OCI-LY7 (cell line): Measurements from ENCODE around the gene PGGHG. TPM values are rescaled to one million over a fixed set of nuclear protein-coding genes. Genes with fewer than 3 reads are reported as not detected.
"Not testable (repeated sequence)": the region's sequence is repeated elsewhere in the genome, so short reads cannot be mapped to it uniquely, and the experiment has no call there.

Source experiments
- BruUV-seq: library from RNA; stranded (reverse); fragments of 400-500 nt; replicated peaks from 2 replicates; lab custom pipeline; 2021; lab: Mats Ljungman, UMichigan
- CTCF ChIA-PET: fragments of 300-600 bp; sonication (Branson Sonifier 250); formaldehyde crosslinking; loops from one replicate; lab custom pipeline; 2022; ENCODE audit warnings: antibody characterized with exemption; ENCODE audit not compliant: unreplicated experiment; lab: Charles Lee
- POLR2A ChIA-PET: fragments of 300-600 bp; sonication (Branson Sonifier 250); formaldehyde crosslinking; loops from one replicate; lab custom pipeline; 2022; ENCODE audit warnings: antibody characterized with exemption; lab: Charles Lee
- DNase-seq: peaks from one replicate; pipeline ENCODE4 v3.0.0-alpha.2; 2015; ENCODE audit warnings: low spot score
- H2AFZ ChIP-seq: fragments of 200-600 bp; sonication (generic), shearing (Covaris generic); 2 replicates; pipeline ENCODE4 v1.6.1; 2014; ENCODE audit warnings: mild to moderate bottlenecking, antibody characterized with exemption, low read length, moderate library complexity
- H3K27ac ChIP-seq: fragments of 200-600 bp; sonication (generic); 2 replicates; pipeline ENCODE4 v1.5.1; 2014; ENCODE audit warnings: mixed run types, low read depth, mild to moderate bottlenecking, moderate library complexity, low read length, inconsistent platforms; ENCODE audit not compliant: poor library complexity, severe bottlenecking
- H3K36me3 ChIP-seq: fragments of 200-600 bp; sonication (generic); 2 replicates; pipeline ENCODE4 v1.6.1; 2014; ENCODE audit warnings: mild to moderate bottlenecking, antibody characterized with exemption, low read length, moderate library complexity, mixed read lengths; ENCODE audit not compliant: insufficient read depth
- H3K4me1 ChIP-seq: fragments of 200-600 bp; sonication (generic); 2 replicates; pipeline ENCODE4 v1.5.1; 2014; ENCODE audit warnings: mild to moderate bottlenecking, low read length; ENCODE audit not compliant: insufficient read depth, poor library complexity, severe bottlenecking
- H3K4me2 ChIP-seq: fragments of 200-600 bp; sonication (generic); 2 replicates; pipeline ENCODE4 v1.6.1; 2014; ENCODE audit warnings: mild to moderate bottlenecking, low read length
- H3K4me3 ChIP-seq: fragments of 200-600 bp; sonication (generic); 2 replicates; pipeline ENCODE4 v1.5.1; 2014; ENCODE audit warnings: mild to moderate bottlenecking, low read depth, low read length; ENCODE audit not compliant: poor library complexity, severe bottlenecking
- H3K79me2 ChIP-seq: fragments of 200-600 bp; sonication (generic); 2 replicates; pipeline ENCODE4 v1.6.1; 2016; ENCODE audit warnings: low read depth, mild to moderate bottlenecking, low read length, moderate library complexity, mixed read lengths; ENCODE audit not compliant: insufficient read depth
- H3K9me2 ChIP-seq: fragments of 200-600 bp; sonication (generic); 2 replicates; pipeline ENCODE4 v1.6.1; 2016; ENCODE audit warnings: mild to moderate bottlenecking, low read length, mixed read lengths; ENCODE audit not compliant: insufficient read depth
- H3K9me3 ChIP-seq: fragments of 200-600 bp; sonication (generic); 2 replicates; pipeline ENCODE4 v1.6.1; 2014; ENCODE audit warnings: mild to moderate bottlenecking, mixed run types, low read length, mixed read lengths
- H4K20me1 ChIP-seq: fragments of 200-600 bp; sonication (generic); 2 replicates; pipeline ENCODE4 v1.6.1; 2014; ENCODE audit warnings: mild to moderate bottlenecking, antibody characterized with exemption, low read length, moderate library complexity, mixed read lengths; ENCODE audit not compliant: insufficient read depth
- CTCF ChIP-seq: fragments of 200-600 bp; sonication (generic); conservative IDR thresholded peaks from 2 replicates; pipeline ENCODE4 v1.5.1; 2014; ENCODE audit warnings: mild to moderate bottlenecking, antibody characterized with exemption, low read length, moderate library complexity, mixed read lengths
- EZH2phosphoT487 ChIP-seq: fragments of 200-600 bp; sonication (generic); IDR thresholded peaks from 2 replicates; pipeline ENCODE4 v1.6.1; 2018; ENCODE audit warnings: low read depth, borderline replicate concordance, mild to moderate bottlenecking, mixed run types, antibody characterized with exemption, low read length, moderate library complexity, mixed read lengths
- intact Hi-C: fragments of 100-400 bp; cut with micrococcal nuclease; formaldehyde crosslinking; loops from one replicate; pipeline ENCODE4 v1.10.0; 2022; ENCODE audit not compliant: unreplicated experiment
- total RNA-seq, 2 experiments: library from RNA; depleted of rRNA in 1 of 2; stranded (reverse); fragments of >200 nt in 1 of 2; shearing (Covaris generic) in 1 of 2; gene quantifications; 2 replicates each; pipeline ENCODE4 v1.2.3, GENCODE V29; 2014 to 2022

The PGGHG gene
- total RNA-seq, 2 experiments from 2014 or later: 0.93 to 6.3 TPM

GRCh38 chr11:309979-310572 is 21.1 kb downstream of the PGGHG start:
- H3K4me3 ChIP-seq, DNase-seq, H3K79me2 ChIP-seq, H3K9me2 ChIP-seq, H4K20me1 ChIP-seq, H3K9me3 ChIP-seq, H3K36me3 ChIP-seq, CTCF ChIA-PET, BruUV-seq, H3K4me2 ChIP-seq, H2AFZ ChIP-seq, POLR2A ChIA-PET, H3K27ac ChIP-seq: not testable (repeated sequence)
- H3K4me1 ChIP-seq: peaks cover 49% of the 10 kb centered on the region
- intact Hi-C loops: loop anchor here (10.0 kb wide), 1 partner anchor 55 kb away; no protein-coding TSS in a partner anchor

- H3K9me3 ChIP-seq, H3K9me2 ChIP-seq, H4K20me1 ChIP-seq, H3K27ac ChIP-seq, DNase-seq, intact Hi-C loops, H3K79me2 ChIP-seq, H3K36me3 ChIP-seq, H2AFZ ChIP-seq, BruUV-seq: not testable (repeated sequence)
- CTCF ChIA-PET: interaction anchor here (1.5 kb wide), 1 partner anchor 29 kb away, joined by 5 read pairs; no protein-coding TSS in a partner anchor
- Histone ChIP-seq H3K4me1 (peaks cover 51% of the 10 kb centered on the region), H3K4me2 (peak overlapping the region; percentile 68), H3K4me3 (peak overlapping the region; percentile 67)
- POLR2A ChIA-PET: interaction anchor here (2.3 kb wide), 1 partner anchor 19 kb away, joined by 17 read pairs; no protein-coding TSS in a partner anchor
Observed at GRCh38 chr11:311013-311748, 22.3 kb downstream of the PGGHG start.

GRCh38 chr11:312092-312816 is 23.3 kb downstream of the PGGHG start:
- H3K4me1 ChIP-seq: peaks cover 51% of the 10 kb centered on the region
- CTCF ChIA-PET: interaction anchor here (0.7 to 1.5 kb wide), 2 partner anchors 18 to 28 kb away, joined by 4 to 5 read pairs; no protein-coding TSS in a partner anchor
- peak overlapping the region; percentile 76 for H3K27ac ChIP-seq
- no peaks in the 10 kb centered on the region for H4K20me1 ChIP-seq
- DNase-seq: no peak
- H3K36me3 ChIP-seq: no peaks in the 10 kb centered on the region
- POLR2A ChIA-PET: interaction anchor here (0.7 to 2.3 kb wide), 9 partner anchors 12 to 46 kb away, joined by 3 to 17 read pairs (median 5); no protein-coding TSS in a partner anchor
- TF ChIP-seq CTCF (no peak), EZH2phosphoT487 (no peak)
- H2AFZ ChIP-seq: peak overlapping the region; percentile 45; the same call in 1 of the 2 replicates
- H3K4me2 ChIP-seq: peak overlapping the region; percentile 68
- intact Hi-C loops: loop anchor here (2.0 kb wide), 2 partner anchors 43 kb away; no protein-coding TSS in a partner anchor
- H3K9me2 ChIP-seq: no peaks in the 10 kb centered on the region
- peak overlapping the region; percentile 67 for H3K4me3 ChIP-seq
- BruUV-seq: no TSS peak
- H3K79me2 ChIP-seq: no peaks in the 10 kb centered on the region
- no peaks in the 10 kb centered on the region for H3K9me3 ChIP-seq
